Rectal smooth muscle tissue (tissue), 1 donor: ENCODE data around the gene GNAZ.

Experiments
- H3K27ac ChIP-seq: one replicate; pipeline ENCODE4 v1.7.0; 2013; ENCODE audit warnings: low read depth, low read length, inconsistent platforms
- H3K27me3 ChIP-seq: one replicate; pipeline ENCODE4 v1.7.0; 2013; ENCODE audit warnings: low read length; ENCODE audit not compliant: control insufficient read depth, insufficient read depth
- H3K36me3 ChIP-seq: one replicate; pipeline ENCODE4 v1.7.0; 2013; ENCODE audit warnings: low read length; ENCODE audit not compliant: control insufficient read depth, insufficient read depth
- H3K4me1 ChIP-seq: one replicate; pipeline ENCODE4 v1.7.0; 2013; ENCODE audit warnings: low read length; ENCODE audit not compliant: control insufficient read depth, insufficient read depth
- H3K4me3 ChIP-seq: one replicate; pipeline ENCODE4 v1.7.0; 2013; ENCODE audit warnings: low read length
- H3K9ac ChIP-seq: one replicate; pipeline ENCODE4 v1.7.0; 2013; ENCODE audit warnings: low read length

Gene GNAZ

DNA sequence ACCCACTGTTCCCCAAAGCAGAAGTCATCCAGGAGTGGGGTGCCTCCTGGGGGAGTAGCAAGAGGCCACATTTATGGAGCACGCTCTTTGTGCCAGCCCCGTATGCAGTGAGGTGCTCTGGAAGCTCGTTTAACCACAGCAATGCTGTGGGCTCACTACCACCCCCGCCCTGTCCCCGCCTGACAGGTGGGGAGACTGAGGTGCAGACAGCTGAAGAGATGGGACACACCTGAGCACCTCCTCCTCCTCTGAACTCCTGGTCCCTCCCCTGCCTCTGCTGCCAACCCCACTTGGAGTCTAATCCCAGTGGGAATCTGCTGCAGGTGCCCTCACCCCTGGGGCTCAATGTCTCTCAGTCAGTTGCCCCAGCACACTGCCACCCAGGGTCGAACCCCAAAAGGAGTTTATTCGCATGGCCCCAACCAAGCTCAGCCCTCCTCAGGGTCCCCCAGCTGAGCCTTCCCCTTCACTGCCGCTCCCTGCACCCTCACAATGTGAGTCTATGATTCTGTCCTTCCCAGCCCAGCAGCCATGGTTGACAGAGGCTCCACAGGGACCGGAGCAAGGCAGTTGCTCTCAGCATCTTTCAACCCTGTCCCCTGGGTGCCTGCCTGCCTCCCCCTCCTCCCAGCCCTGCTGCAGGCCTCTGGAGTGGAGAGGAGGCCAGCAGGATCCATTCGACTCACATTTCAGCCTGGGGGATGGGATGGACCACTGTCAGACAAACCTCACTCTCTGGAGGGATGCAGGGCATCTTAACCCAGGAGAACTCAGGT, 96.7 kb downstream of the GNAZ start:
- Histone ChIP-seq H3K9ac (no peak overlapping the region), H3K36me3 (no peaks in the 10 kb centered on the region), H3K27ac (no peak overlapping the region), H3K27me3 (no peaks in the 10 kb centered on the region), H3K4me1 (no peaks in the 10 kb centered on the region), H3K4me3 (no peak overlapping the region)

GRCh38 chr22:23168391-23169042, 98.2 kb downstream of the GNAZ start:
- Histone ChIP-seq H3K4me1 (no peaks in the 10 kb centered on the region), H3K36me3 (no peaks in the 10 kb centered on the region), H3K27me3 (no peaks in the 10 kb centered on the region), H3K27ac (no peak overlapping the region), H3K9ac (no peak overlapping the region), H3K4me3 (no peak overlapping the region)

DNA sequence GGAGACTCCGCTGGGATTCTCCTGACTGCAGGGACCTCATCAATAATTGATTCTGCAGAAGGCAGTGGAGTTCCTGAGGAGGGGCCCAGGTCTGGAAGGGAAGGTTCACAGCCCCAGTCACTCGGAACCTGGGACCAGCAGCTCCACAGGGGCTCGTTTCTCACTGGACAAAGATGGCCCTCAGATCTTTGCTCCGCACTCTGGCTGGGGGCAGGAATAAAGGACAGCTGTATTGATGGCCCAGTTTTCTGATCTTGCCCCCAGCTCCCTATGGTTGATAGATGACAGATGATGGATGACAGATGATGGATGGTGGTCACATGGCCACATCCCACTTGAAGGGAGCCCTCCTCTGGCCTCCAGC, 98.7 kb downstream of the GNAZ start:
- no peaks in the 10 kb centered on the region for H3K4me1 ChIP-seq
- no peak overlapping the region for H3K4me3 ChIP-seq
- H3K27me3 ChIP-seq: no peaks in the 10 kb centered on the region
- H3K9ac ChIP-seq: no peak overlapping the region
- H3K27ac ChIP-seq: no peak overlapping the region
- H3K36me3 ChIP-seq: no peaks in the 10 kb centered on the region
